ENCODE measurements around the gene HACE1.

Gene HACE1

DNA sequence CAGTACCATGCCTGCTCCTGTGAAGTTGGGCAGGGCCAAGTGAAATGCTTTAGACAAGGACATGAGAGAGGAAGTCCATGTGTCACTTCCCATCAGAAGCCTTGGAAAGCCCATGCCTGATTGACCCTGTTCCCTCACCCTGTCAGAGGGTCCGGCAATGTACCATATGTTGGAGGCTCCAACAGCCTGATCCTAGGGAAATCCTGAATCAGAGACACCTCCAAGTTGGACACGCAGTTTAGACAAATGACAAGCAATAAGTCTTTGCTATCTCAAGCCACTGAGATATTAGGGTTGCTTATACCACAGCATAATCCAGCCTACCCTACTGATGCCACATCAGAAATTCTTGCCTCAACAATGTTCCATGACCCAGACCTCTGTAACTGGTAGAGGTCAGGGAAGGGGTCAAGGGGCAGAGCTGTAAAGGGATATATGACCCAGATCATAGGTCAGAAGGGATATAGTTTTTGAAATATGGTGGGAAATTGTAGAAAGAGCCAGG lies 174.8 kb downstream of the HACE1 start:
- H3K4me3 Mint-ChIP-seq: no peak overlapping the region
- H3K4me1 Mint-ChIP-seq: peaks cover 62% of the 10 kb centered on the region
- no peak for DNase-seq
- no peak overlapping the region for H3K27ac Mint-ChIP-seq
- H3K27me3 Mint-ChIP-seq (ENCODE audit: low read depth, poor library complexity): no peaks in the 10 kb centered on the region
- H3K36me3 Mint-ChIP-seq (ENCODE audit: low read depth): no peaks in the 10 kb centered on the region
- TF ChIP-seq, protein P1, sequence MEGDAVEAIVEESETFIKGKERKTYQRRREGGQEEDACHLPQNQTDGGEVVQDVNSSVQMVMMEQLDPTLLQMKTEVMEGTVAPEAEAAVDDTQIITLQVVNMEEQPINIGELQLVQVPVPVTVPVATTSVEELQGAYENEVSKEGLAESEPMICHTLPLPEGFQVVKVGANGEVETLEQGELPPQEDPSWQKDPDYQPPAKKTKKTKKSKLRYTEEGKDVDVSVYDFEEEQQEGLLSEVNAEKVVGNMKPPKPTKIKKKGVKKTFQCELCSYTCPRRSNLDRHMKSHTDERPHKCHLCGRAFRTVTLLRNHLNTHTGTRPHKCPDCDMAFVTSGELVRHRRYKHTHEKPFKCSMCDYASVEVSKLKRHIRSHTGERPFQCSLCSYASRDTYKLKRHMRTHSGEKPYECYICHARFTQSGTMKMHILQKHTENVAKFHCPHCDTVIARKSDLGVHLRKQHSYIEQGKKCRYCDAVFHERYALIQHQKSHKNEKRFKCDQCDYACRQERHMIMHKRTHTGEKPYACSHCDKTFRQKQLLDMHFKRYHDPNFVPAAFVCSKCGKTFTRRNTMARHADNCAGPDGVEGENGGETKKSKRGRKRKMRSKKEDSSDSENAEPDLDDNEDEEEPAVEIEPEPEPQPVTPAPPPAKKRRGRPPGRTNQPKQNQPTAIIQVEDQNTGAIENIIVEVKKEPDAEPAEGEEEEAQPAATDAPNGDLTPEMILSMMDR (IDR thresholded peaks at IDR 0.05): no peak
- peaks cover 6% of the 10 kb centered on the region for H3K9me3 Mint-ChIP-seq

- Mint-ChIP-seq H3K27ac (no peak overlapping the region), H3K27me3 (ENCODE audit: low read depth, poor library complexity) (no peaks in the 10 kb centered on the region), H3K9me3 (peaks cover 6% of the 10 kb centered on the region), H3K4me1 (peaks cover 61% of the 10 kb centered on the region), H3K36me3 (ENCODE audit: low read depth) (peaks cover 5% of the 10 kb centered on the region), H3K4me3 (no peak overlapping the region)
- no peak for DNase-seq
- TF ChIP-seq, protein P1 (IDR thresholded peaks at IDR 0.05): no peak
These were observed 175.9 kb downstream of the HACE1 start for GRCh38 chr6:104683809-104684208.

DNA sequence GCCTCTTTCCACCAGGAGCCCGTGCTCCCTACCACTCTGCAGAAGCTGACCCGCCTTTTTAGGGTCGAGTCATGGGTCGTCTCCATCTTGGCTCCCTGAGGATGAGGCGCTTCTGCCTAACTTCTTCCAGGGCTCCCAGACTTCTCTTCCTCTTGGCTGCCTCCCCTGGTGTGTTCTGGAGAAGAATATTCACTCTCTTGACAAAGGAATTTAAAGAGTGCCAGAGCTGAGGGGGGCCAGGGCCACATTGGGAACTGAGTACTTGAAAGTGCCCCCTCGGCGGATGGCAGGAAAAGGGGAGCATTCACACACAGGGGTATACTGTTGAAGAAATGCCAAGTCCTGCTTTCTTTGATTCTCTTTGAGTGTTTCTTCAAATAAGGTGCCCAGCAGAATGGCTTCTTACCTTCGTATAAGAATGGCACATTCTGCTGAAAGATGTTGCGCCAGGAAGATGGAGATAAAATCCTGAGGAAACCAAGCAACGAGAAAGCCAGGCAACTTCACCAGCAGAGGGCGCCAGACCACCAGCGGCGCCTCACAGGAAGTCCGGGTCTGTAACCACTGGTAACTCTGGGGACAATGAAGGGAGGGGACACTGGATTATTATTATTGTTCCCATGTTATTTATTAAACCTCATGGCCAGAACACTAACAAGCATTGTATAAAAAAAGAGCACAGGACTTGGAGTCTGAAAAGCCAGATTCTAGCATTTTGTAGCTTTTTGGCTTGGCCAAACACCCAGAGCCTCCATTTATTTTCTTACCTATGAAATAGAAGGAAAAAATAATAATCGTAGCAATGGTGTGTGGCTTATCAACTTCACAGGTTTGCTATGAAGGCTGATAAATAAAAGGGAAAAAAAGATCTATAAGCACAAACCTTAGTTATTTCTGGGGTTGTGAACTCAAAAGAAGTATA lies 176.7 kb downstream of the HACE1 start:
- H3K4me3 Mint-ChIP-seq: no peak overlapping the region
- no peaks in the 10 kb centered on the region for H3K27me3 Mint-ChIP-seq (ENCODE audit: low read depth, poor library complexity)
- H3K27ac Mint-ChIP-seq: no peak overlapping the region
- H3K36me3 Mint-ChIP-seq (ENCODE audit: low read depth): peaks cover 12% of the 10 kb centered on the region
- peaks cover 13% of the 10 kb centered on the region for H3K9me3 Mint-ChIP-seq
- H3K4me1 Mint-ChIP-seq: peaks cover 53% of the 10 kb centered on the region
- TF ChIP-seq, protein P1 (IDR thresholded peaks at IDR 0.05): peak; percentile 87
- DNase-seq: peak; percentile 69

GRCh38 chr6:104680539-104680938 lies 179.2 kb downstream of the HACE1 start:
- Mint-ChIP-seq H3K36me3 (ENCODE audit: low read depth) (peaks cover 15% of the 10 kb centered on the region), H3K4me3 (no peak overlapping the region), H3K27me3 (ENCODE audit: low read depth, poor library complexity) (no peaks in the 10 kb centered on the region), H3K27ac (no peak overlapping the region), H3K4me1 (peaks cover 31% of the 10 kb centered on the region), H3K9me3 (peaks cover 34% of the 10 kb centered on the region)
- TF ChIP-seq, protein P1 (IDR thresholded peaks at IDR 0.05): no peak
- no peak for DNase-seq

DNA sequence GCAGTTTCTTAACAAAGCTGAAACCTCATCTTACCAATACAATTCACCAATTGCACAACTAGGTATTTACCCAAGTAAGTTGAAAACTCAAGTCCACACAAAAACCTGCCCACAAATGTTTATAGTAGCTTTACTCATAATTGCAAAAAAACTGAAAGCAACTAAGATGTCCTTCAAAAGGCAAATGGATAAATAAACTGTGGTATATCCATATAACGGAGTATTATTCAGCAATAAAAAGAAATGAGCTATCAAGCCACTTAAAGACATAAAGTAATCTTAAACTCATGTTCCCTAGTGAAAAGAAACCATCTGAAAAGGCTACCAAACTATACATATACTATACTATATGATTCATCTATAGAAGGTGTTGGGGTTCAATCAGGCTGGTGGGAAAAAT lies 179.7 kb downstream of the HACE1 start:
- DNase-seq: no peak

More for the DNA sequence above, 179.7 kb downstream of the HACE1 start:
- H3K36me3 Mint-ChIP-seq (ENCODE audit: low read depth): peaks cover 19% of the 10 kb centered on the region
- H3K27ac Mint-ChIP-seq: no peak overlapping the region
- H3K4me1 Mint-ChIP-seq: peaks cover 25% of the 10 kb centered on the region
- H3K4me3 Mint-ChIP-seq: no peak overlapping the region
- H3K27me3 Mint-ChIP-seq (ENCODE audit: low read depth, poor library complexity): no peaks in the 10 kb centered on the region
- H3K9me3 Mint-ChIP-seq: peaks cover 40% of the 10 kb centered on the region
- TF ChIP-seq, protein P1 (IDR thresholded peaks at IDR 0.05): no peak
